Activated effector memory CD4-positive, alpha-beta T cell treated with anti-CD3 and anti-CD28 coated beads, Interleukin-2, amount 50 U/mL, for 16 hours (primary cell): ENCODE data around the gene MCAM.

ENCODE experiments used
- DNase-seq: peaks from one replicate; pipeline ENCODE4 v3.0.0-alpha.2; 2020

MCAM gene

DNA sequence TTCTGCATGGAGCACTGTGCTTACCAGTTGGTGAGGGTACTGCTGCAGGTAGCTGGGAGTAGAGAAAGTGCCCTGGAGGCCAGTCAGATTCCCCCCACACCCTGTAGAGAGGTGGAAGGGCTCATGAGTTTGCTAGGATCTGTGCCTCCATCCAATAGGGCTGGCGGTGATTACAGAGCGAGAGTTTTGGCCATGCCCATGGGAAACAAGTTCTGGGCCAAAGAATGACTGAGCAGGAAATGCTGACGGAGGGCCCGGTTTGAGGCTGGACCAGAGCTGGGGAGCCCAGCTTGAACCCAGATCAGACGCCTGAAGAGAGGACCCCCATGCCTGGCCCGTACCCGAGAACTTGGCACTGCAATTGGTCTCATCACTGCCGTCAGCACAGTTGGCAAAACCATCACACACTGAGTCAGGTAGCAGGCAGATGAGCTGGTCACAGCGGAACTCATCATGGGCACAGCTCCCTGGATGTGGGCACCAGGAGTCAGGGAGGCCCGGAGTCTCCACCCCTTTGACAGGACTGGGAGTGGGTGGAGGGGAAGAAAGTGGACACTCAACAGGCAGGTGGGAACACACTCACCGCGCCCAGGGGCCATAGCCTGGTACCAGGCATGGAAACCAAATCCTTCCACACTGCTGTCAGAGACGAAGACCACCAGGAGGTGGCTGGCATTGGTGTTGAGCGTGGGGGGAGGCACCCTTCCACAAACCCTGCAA, 27.5 kb upstream of the MCAM start:
- no peak for DNase-seq

GRCh38 chr11:119343726-119344125, 26.8 kb upstream of the MCAM start:
- DNase-seq, result no peak

- no peak for DNase-seq
Observed at GRCh38 chr11:119342362-119343130, 25.6 kb upstream of the MCAM start.

DNA sequence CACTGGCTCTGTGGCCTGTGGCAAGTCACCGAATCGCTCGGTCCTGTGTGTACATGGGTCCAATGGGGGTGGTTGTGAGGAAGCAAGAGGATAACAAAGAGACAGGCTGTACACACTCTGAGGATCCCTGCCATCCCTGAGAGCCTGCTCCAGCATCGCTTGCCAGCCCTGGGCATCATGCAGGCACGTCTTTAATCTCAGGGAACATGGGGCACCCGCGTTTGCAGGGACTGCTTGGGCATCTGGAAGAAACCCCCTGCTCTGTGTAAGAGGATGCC, 25.0 kb upstream of the MCAM start:
- no peak for DNase-seq

GRCh38 chr11:119341222-119342022, 24.5 kb upstream of the MCAM start:
- no peak for DNase-seq

DNA sequence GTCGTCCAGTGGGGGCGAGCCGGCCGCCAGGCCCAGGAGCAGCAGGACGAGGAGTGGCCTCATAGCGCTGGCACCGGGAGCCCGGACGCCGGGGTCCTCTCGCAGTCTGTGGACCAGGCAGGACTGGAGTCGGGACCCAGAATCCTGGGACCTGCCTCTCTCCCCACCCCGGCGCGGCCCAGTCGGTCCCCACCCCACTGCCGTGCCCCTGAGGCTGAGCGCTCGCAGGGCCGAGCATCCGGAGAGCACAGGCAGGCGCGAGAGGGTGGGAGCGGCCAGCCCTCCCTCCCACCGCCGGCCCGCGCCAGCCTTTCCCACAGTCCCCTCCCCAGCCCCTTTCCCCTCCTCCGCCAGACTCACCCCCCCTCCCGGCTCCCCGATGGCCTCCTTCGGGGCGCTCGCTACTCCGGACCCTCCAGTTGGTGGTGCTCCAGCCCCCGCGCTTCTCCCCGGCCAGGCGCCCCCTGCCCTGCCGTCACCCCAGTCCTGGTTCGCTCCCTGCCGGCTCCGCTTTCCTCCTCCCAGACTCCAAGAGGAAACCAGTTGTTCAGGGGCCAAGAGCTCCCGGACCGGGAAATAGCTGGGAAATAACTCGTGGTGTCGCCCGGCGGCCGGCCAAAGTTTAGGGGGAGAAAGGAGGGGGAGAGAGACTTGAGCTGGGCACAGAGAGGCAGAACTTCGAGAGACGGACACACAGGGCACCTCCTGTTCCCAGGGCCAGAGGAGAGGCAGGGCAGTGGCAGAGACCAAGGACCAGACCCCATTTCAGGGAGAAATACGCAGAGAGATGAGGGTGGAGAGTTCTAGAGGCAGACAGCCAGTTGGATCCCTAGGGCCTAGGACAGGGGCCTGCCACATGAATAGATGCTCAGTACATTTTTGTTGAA, 23.6 kb upstream of the MCAM start, which contains the start of gene C1QTNF5:
Gene C1QTNF5, minus strand, starts transcription at position 549 of the 887 bp plus-strand sequence. Its CDS starts 486 bp downstream, at position 63.
- no peak for DNase-seq

GRCh38 chr11:119339589-119340334, 22.8 kb upstream of the MCAM start:
- DNase-seq, result peak; percentile 82

DNA sequence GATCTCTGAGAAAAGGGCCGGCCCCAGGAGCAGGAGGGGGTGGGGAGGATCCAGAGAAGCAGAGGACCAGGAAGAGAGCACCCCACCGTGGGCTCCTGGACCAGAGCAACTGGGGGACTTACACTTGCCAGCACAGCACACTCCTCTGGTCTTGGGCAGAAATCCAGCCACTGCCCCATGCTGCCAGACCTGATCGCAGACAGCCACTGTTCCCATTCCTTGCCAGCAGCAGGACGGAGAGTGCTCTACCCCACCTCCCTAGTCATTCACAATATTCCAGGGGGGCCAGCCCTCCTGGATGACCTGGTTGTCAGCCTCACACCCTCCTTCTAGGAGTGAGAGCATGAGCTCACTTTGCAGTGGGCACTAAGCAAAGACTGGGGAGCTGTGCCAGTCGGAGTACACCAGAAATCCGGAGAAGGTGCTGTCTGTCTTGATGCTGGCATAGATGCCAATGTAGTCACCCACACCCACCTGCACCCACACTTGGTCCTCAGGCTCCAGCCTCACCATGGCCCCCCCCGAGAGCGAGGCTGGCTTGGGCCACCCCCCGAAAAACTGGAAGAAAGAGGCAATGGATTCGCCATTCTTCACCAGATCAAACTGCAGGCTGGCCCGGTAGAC, 22.1 kb upstream of the MCAM start:
- DNase-seq, result no peak

- DNase-seq, result peak; percentile 88
Observed at GRCh38 chr11:119338318-119338890, 21.5 kb upstream of the MCAM start.

- DNase-seq, result no peak
Observed at GRCh38 chr11:119337581-119338317, 20.8 kb upstream of the MCAM start.

DNA sequence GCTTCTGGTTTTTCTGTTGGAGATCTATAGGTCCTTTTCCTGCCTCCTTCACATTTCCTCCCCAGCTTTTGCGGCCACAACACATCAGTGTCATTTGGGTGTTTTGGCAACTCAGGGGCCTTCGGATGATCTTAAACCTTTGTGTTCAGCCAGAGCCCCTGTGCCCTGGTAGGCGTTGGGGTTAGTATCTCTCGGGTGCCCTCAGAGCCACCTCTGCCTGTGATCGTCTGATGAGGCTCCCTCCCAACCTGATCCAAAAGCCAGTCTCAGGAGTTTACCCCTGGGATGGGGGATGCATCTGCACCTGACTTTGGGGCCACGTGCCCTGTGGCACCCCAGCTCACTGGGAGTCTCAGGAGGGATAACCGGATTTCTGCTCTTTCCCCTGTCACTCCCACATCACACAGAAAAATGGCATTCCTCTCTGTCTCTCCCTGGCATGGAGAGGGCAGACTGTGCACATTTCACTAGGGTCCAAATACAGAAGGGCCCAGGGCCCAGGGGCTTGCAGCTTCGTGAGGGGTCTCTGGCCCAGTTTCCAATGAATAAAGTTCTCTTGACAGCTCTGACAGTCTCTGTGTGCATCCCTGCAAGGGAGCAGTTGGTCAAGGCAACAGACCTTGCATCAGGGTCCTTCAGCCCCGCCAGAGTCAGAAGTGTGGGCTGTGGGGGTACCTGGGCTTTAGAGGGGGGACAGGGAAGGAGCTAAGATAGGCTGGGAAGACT, 20.0 kb upstream of the MCAM start:
- DNase-seq, result no peak

GRCh38 chr11:119335655-119336543, 19.0 kb upstream of the MCAM start:
- no peak for DNase-seq

GRCh38 chr11:119335091-119335654, 18.2 kb upstream of the MCAM start:
- DNase-seq, result no peak

DNA sequence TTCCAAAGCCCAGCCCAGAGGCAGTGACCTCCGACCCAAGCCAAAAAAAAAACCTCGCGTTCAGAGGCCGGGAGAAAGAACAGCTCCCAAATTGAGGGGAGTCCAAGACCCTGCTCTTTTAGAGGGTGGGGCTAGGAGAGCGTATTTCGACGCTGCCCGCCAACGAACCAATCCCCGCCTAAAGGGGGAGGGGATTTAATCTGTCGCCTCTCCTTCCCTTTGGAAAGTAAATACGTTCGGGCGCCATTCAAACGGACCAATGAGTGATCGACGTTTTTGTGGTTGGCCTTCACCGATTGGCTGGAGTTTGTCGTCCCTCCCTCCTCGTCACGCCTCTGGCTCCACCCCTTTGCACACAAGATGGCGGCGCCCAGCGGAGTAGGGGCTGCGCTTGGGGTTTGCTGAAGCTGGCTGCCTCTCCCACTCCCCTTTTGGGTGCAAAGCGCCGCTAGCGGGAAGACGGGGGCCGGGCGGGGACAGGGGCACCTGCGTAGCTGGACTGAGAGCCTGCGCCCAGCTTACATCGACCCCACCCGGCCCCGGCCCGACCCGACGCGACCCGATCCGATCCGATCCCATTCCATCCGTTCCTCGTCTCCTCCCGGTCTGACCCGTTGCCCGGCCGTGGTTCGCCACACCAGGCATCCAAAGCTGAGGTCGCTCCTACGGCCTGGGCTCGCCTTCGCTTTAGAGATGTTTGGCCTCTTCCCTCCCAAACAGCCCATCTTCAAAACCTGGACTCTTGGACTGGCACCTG, 17.4 kb upstream of the MCAM start, which contains the start of gene RNF26:
Gene RNF26, plus strand, starts transcription at position 354 of the 757 bp plus-strand sequence. CDS start 596 bp downstream, outside the sequence.
- DNase-seq, result peak; percentile 97

DNA sequence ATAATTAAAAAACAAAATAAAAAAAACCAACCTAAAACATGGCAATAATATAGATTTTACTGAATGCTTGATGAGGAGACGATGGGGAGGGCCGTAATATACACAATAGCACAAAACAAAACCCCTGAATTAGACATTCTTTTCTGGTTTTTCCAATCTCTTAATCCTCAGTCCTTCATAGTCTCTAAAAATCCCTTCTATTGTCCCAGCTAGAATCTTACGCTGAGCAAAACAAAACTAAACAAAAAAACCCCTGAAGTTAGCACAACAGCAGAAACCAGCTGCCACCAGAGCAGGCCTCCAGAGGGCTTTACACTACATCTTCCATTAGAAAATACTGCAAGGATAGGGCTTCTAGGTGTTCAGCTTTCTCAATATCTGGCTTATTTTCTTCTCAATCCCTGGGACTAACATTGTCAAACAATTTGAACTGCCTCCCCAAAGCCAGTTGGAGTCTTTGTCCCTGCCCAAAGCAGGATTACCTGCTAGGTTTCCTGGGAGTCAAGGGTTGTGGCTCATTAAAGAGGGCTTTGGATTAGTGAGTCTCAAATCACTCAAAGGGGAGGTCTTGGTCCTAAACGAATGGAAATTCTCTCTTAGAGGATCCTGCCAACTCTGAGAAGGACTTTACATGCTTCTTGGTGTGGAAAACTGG, 15.3 kb upstream of the MCAM start:
- DNase-seq, result no peak

DNA sequence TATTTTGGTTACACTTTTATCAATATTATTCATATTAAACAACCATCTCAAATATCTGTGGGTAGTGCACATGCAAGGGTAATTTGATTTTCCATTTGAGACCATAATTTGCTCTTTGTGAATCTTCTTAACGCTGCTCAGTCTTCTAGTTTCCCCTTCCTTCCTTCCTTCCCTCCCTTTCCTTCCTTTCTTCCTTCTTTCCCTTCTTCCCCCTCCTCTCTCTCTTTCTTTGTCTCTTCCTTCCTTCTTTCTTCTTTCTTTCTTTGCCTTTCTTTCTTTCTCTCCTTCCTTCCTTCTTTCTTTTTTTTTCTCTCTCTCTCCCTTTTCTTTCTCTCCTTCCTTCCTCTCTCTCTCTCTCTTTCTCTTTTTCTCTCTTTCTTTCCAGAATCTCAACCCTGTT, 13.3 kb upstream of the MCAM start:
- DNase-seq, result no peak

DNA sequence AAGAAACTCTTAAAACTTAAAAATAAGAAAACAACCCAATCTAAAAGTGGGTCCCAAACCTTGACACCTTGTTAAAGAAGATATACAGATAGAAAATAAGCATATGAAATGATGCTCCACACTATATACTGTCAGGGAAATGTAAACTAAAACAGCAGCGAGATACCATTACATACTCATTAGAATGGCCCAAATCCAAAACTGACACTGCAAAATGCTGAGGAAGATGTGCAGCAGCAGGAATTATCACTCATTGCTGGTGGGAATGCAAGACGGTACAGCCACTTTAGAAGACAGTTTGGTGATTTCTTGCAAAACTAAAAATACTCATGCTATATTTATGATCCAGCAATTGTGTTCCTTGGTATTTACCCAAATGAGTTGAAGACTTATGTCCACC, 12.4 kb upstream of the MCAM start:
- DNase-seq, result no peak
